ENCODE data around the gene ILDR1. TPM values are rescaled to one million over a fixed set of nuclear protein-coding genes. Genes with fewer than 3 reads are reported as not detected.
A peak's percentile ranks its signal among the peaks of the same experiment; 100 is the strongest.

ILDR1 gene
- total and polyA plus RNA-seq, 2 experiments from 2014 or later: 1.5 to 1.8 TPM

DNA sequence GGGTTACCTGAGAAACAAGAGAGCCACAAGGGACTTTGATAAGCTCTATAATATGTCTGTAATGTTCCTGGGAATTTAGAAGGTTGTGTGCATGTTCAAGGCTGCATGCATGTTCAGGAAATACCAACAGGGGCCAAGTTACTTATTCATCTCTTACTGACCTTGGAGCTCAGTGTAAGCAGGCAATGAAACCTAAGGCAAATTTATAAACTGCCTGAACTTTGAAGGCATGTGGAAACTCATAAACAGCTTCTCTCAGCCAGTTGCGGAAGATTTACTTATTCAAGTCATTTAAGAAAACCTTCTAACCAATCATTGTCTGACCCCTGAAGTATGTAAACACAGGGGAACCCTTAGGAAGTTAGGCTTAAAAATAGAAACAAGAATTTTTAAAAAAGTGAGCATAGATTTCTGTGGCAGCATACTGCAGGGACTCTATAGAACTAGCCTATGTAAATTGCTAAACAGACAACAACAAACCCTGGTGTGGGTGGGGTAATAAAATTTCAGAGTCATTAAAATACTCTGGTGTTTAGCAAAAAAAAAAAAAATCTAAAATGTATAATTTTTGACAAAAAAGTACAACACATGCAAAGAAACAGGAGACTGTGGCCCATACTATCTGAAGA, 70.6 kb downstream of the ILDR1 start:
- Histone ChIP-seq H3K79me2 (no peaks in the 10 kb centered on the region), H3K4me3 (no peak overlapping the region), H3K27ac (no peak overlapping the region), H3K27me3 (no peaks in the 10 kb centered on the region), H3K4me2 (peak overlapping the region; percentile 14), H3K9me3 (ENCODE audit: low read depth) (peaks cover 8% of the 10 kb centered on the region), H4K20me1 (ENCODE audit: insufficient read depth, poor library complexity, severe bottlenecking) (no peaks in the 10 kb centered on the region), H2AFZ (no peak overlapping the region), H3K36me3 (replicated peaks; ENCODE audit: insufficient read depth, low read depth) (no peaks in the 10 kb centered on the region), H3K4me1 (ENCODE audit: insufficient read depth) (peaks cover 5% of the 10 kb centered on the region), H3K9me2 (replicated peaks; ENCODE audit: insufficient read depth) (no peaks in the 10 kb centered on the region)
- WGBS (ENCODE audit: low lambda C conversion rate, missing lambda C conversion rate): 0% methylated on average over 1 of the region's 1 CpG
- peak; percentile 8 for DNase-seq (ENCODE audit: low spot score)
- TF ChIP-seq, protein P1, sequence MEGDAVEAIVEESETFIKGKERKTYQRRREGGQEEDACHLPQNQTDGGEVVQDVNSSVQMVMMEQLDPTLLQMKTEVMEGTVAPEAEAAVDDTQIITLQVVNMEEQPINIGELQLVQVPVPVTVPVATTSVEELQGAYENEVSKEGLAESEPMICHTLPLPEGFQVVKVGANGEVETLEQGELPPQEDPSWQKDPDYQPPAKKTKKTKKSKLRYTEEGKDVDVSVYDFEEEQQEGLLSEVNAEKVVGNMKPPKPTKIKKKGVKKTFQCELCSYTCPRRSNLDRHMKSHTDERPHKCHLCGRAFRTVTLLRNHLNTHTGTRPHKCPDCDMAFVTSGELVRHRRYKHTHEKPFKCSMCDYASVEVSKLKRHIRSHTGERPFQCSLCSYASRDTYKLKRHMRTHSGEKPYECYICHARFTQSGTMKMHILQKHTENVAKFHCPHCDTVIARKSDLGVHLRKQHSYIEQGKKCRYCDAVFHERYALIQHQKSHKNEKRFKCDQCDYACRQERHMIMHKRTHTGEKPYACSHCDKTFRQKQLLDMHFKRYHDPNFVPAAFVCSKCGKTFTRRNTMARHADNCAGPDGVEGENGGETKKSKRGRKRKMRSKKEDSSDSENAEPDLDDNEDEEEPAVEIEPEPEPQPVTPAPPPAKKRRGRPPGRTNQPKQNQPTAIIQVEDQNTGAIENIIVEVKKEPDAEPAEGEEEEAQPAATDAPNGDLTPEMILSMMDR (IDR thresholded peaks at IDR 0.05; ENCODE audit: poor library complexity): no peak
- no peak for TF ChIP-seq EZH2 (IDR thresholded peaks at IDR 0.05; ENCODE audit: borderline replicate concordance)
- no peak for TF ChIP-seq EZH2phosphoT487 (IDR thresholded peaks at IDR 0.05; ENCODE audit: low read depth, severe bottlenecking, unreplicated experiment)

DNA sequence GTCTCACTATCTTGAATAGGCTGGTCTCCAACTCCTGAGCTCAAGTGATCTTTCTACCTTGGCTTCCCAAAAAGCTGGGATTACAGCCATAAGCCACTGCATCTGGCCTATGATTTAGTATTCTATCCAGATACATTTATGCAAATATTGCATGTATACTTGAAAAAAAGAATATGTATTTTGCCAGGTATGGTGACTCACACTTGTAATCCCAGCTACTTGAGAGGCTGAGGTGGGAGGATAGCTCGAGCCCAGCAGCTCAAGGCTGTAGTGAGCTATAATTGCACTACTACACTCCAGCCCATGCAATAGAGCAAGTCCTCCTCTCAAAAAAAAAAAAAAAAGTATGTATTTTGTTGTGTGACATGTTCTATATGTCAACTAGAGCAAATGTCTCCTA, 73.4 kb downstream of the ILDR1 start:
- 74% methylated on average over 1 of the region's 1 CpG for WGBS (ENCODE audit: low lambda C conversion rate, missing lambda C conversion rate)
- Histone ChIP-seq H2AFZ (no peak overlapping the region), H3K9me2 (replicated peaks; ENCODE audit: insufficient read depth) (no peaks in the 10 kb centered on the region), H3K36me3 (replicated peaks; ENCODE audit: insufficient read depth, low read depth) (no peaks in the 10 kb centered on the region), H4K20me1 (ENCODE audit: insufficient read depth, poor library complexity, severe bottlenecking) (no peaks in the 10 kb centered on the region), H3K9me3 (ENCODE audit: low read depth) (peaks cover 8% of the 10 kb centered on the region), H3K79me2 (no peaks in the 10 kb centered on the region), H3K27me3 (no peaks in the 10 kb centered on the region), H3K4me2 (no peak overlapping the region), H3K4me1 (ENCODE audit: insufficient read depth) (peaks cover 5% of the 10 kb centered on the region), H3K27ac (no peak overlapping the region), H3K4me3 (no peak overlapping the region)
- no peak for DNase-seq (ENCODE audit: low spot score)
- TF ChIP-seq EZH2 (IDR thresholded peaks at IDR 0.05; ENCODE audit: borderline replicate concordance): no peak
- TF ChIP-seq, protein P1 (IDR thresholded peaks at IDR 0.05; ENCODE audit: poor library complexity): no peak
- no peak for TF ChIP-seq EZH2phosphoT487 (IDR thresholded peaks at IDR 0.05; ENCODE audit: low read depth, severe bottlenecking, unreplicated experiment)

DNA sequence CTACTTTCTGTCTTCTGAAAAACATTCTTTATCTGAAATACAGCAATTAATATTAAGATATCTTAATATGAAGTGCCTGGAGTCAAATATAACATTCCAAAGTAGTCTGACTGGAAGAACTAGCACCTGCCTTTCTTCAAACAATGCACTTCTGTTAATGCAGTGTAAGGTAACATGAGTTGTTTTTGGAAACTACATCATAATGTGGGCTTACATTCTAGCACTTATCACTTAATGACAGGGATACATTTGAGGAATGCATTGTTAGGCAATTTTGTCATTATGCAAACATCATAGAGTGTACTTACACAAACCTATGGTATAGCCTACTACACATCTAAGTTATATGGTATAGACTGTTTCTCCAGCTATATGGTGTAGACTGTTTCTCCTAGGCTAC, 78.6 kb downstream of the ILDR1 start:
- Histone ChIP-seq H3K4me1 (ENCODE audit: insufficient read depth) (peaks cover 8% of the 10 kb centered on the region), H3K79me2 (no peaks in the 10 kb centered on the region), H3K27ac (peak overlapping the region; percentile 54), H3K36me3 (replicated peaks; ENCODE audit: insufficient read depth, low read depth) (no peaks in the 10 kb centered on the region), H3K4me2 (no peak overlapping the region), H3K9me3 (ENCODE audit: low read depth) (no peaks in the 10 kb centered on the region), H4K20me1 (ENCODE audit: insufficient read depth, poor library complexity, severe bottlenecking) (no peaks in the 10 kb centered on the region), H3K9me2 (replicated peaks; ENCODE audit: insufficient read depth) (no peaks in the 10 kb centered on the region), H3K27me3 (no peaks in the 10 kb centered on the region), H3K4me3 (no peak overlapping the region), H2AFZ (no peak overlapping the region)
- TF ChIP-seq, protein P1 (IDR thresholded peaks at IDR 0.05; ENCODE audit: poor library complexity): no peak
- TF ChIP-seq EZH2 (IDR thresholded peaks at IDR 0.05; ENCODE audit: borderline replicate concordance) (no peak), EZH2phosphoT487 (IDR thresholded peaks at IDR 0.05; ENCODE audit: low read depth, severe bottlenecking, unreplicated experiment) (no peak)
- no peak for DNase-seq (ENCODE audit: low spot score)
